HCT116 (cell line): ENCODE measurements around the gene CADPS2. TPM values are rescaled to one million over a fixed set of nuclear protein-coding genes. Genes with fewer than 3 reads are reported as not detected.

ENCODE experiments used
- ATAC-seq: fragments of 200-7000 bp; cut with Tn5 transposase; 2 replicates; pipeline ENCODE4 v1.9.1; 2020; ENCODE audit warnings: mild to moderate bottlenecking, moderate library complexity
- BruUV-seq: library from RNA; stranded (reverse); fragments of 400-500 nt; replicated peaks from 2 replicates; lab custom pipeline; 2021; lab: Mats Ljungman, UMichigan
- CTCF ChIA-PET: fragments of 300-600 bp; sonication (Branson Sonifier 250); formaldehyde crosslinking; loops from one replicate; lab custom pipeline; 2021; ENCODE audit warnings: antibody characterized with exemption; lab: Charles Lee
- POLR2A ChIA-PET: fragments of 300-600, 350-600 bp; sonication (Branson Sonifier 250); formaldehyde crosslinking; loops from one replicate; lab custom pipeline; 2021; ENCODE audit warnings: antibody characterized with exemption; lab: Charles Lee
- RAD21 ChIA-PET, 2 experiments: fragments of 300-600 bp; sonication (Branson Sonifier 250); formaldehyde crosslinking; loops; one replicate each; lab custom pipeline; 2023; ENCODE audit warnings: low total read pairs in 2 of 2; ENCODE audit not compliant: uncharacterized antibody in 2 of 2, unreplicated experiment in 2 of 2, low non-redundant PET in 1 of 2; lab: Charles Lee
- DNase-seq: peaks from one replicate; pipeline ENCODE4 v3.0.0-alpha.2; 2010; ENCODE audit warnings: low read depth, low spot score
- H2AFZ ChIP-seq: fragments of 200-600 bp; shearing (Covaris generic), sonication (generic); 2 replicates; pipeline ENCODE4 v1.6.1; 2017; ENCODE audit warnings: low read depth, mixed run types, mixed read lengths, antibody characterized with exemption, low read length; ENCODE audit not compliant: poor library complexity, severe bottlenecking
- H3K27ac ChIP-seq: 2 replicates; pipeline ENCODE4 v1.5.1; 2012; ENCODE audit warnings: low read depth, low read length
- H3K27me3 ChIP-seq: fragments of 200-600 bp; sonication (generic); 2 replicates; pipeline ENCODE4 v1.6.1; 2016; ENCODE audit warnings: mixed run types, low read length, mixed read lengths; ENCODE audit not compliant: insufficient read depth
- H3K36me3 ChIP-seq, 2 experiments: fragments of 200-500 bp in 1 of 2; fragments of 200-600 bp in 1 of 2; sonication (Bioruptor generic) in 1 of 2; sonication (generic) in 1 of 2; 2 replicates each; pipeline versions ENCODE4 v1.5.1 to v1.6.1; 2014 to 2016; ENCODE audit warnings: low read length in 2 of 2, inconsistent platforms in 1 of 2, mixed read lengths in 1 of 2, mixed run types in 1 of 2; ENCODE audit not compliant: insufficient read depth in 2 of 2, control insufficient read depth in 1 of 2
- H3K4me1 ChIP-seq, 2 experiments: fragments of 200-600 bp in 1 of 2; sonication (generic) in 1 of 2; 2 replicates each; pipeline versions ENCODE4 v1.5.1 to v1.6.1; 2012 to 2017; ENCODE audit warnings: low read length in 2 of 2, inconsistent platforms in 1 of 2, mild to moderate bottlenecking in 1 of 2, mixed read lengths in 1 of 2, mixed run types in 1 of 2, moderate library complexity in 1 of 2; ENCODE audit not compliant: insufficient read depth in 2 of 2, control insufficient read depth in 1 of 2
- H3K4me2 ChIP-seq: fragments of 200-600 bp; sonication (generic); 2 replicates; pipeline ENCODE4 v1.6.1; 2017; ENCODE audit warnings: mixed run types, low read length, mixed read lengths
- H3K4me3 ChIP-seq, 2 experiments: fragments of 200-600 bp in 1 of 2; sonication (generic) in 1 of 2; replicated peaks in 1 of 2; 2 replicates each; pipeline ENCODE4 v1.5.1; 2011 to 2016; ENCODE audit warnings: low read length in 2 of 2, control low read depth in 1 of 2, low read depth in 1 of 2, mild to moderate bottlenecking in 1 of 2, mixed read lengths in 1 of 2, mixed run types in 1 of 2
- H3K79me2 ChIP-seq: fragments of 200-600 bp; sonication (generic); 2 replicates; pipeline ENCODE4 v1.6.1; 2017; ENCODE audit warnings: mild to moderate bottlenecking, mixed run types, low read length, moderate library complexity, mixed read lengths; ENCODE audit not compliant: insufficient read depth
- H3K9ac ChIP-seq: fragments of 200-600 bp; sonication (generic); 2 replicates; pipeline ENCODE4 v1.6.1; 2016; ENCODE audit warnings: low read length, mixed read lengths
- H3K9me2 ChIP-seq: fragments of 200-600 bp; sonication (generic), shearing (Covaris generic); 2 replicates; pipeline ENCODE4 v1.6.1; 2017; ENCODE audit warnings: mixed run types, mild to moderate bottlenecking, moderate library complexity; ENCODE audit not compliant: insufficient read depth
- H3K9me3 ChIP-seq, 2 experiments: fragments of 200-500 bp in 1 of 2; fragments of 200-600 bp in 1 of 2; sonication (Bioruptor generic) in 1 of 2; sonication (generic) in 1 of 2; 2 replicates each; pipeline ENCODE4 v1.6.1; 2014 to 2017; ENCODE audit warnings: low read length in 2 of 2, mixed read lengths in 2 of 2, inconsistent platforms in 1 of 2, low read depth in 1 of 2, mild to moderate bottlenecking in 1 of 2, mixed run types in 1 of 2, moderate library complexity in 1 of 2; ENCODE audit not compliant: control insufficient read depth in 1 of 2, insufficient read depth in 1 of 2
- H4K20me1 ChIP-seq: fragments of 200-600 bp; sonication (generic), shearing (Covaris generic); 2 replicates; pipeline ENCODE4 v1.6.1; 2017; ENCODE audit warnings: mixed run types, mild to moderate bottlenecking, moderate library complexity; ENCODE audit not compliant: insufficient read depth
- CEBPB ChIP-seq: IDR thresholded peaks from 2 replicates; pipeline ENCODE4 v1.6.1; 2012; ENCODE audit warnings: low read depth
- JUND ChIP-seq: IDR thresholded peaks from 2 replicates; pipeline ENCODE4 v1.6.1; 2012
- MAX ChIP-seq: IDR thresholded peaks from 2 replicates; pipeline ENCODE4 v1.6.1; 2012
- POLR2AphosphoS5 ChIP-seq: IDR thresholded peaks from 2 replicates; pipeline ENCODE4 v1.6.1; 2011; ENCODE audit warnings: mild to moderate bottlenecking, low read depth, low read length, moderate library complexity
- SP1 ChIP-seq: IDR thresholded peaks from 2 replicates; pipeline ENCODE4 v1.6.1; 2012; ENCODE audit warnings: low read depth
- ZNF274 ChIP-seq: fragments of 200-500 bp; sonication (Bioruptor generic); IDR thresholded peaks from 2 replicates; pipeline ENCODE4 v1.6.1; 2014; ENCODE audit warnings: mild to moderate bottlenecking, low read depth, low read length, inconsistent platforms
- intact Hi-C: fragments of 100-400 bp; cut with micrococcal nuclease; formaldehyde crosslinking; loops from 2 replicates; pipeline ENCODE4 v1.10.0; 2022
- total RNA-seq: library from RNA; stranded (reverse); gene quantifications from one replicate; pipeline ENCODE4 v1.2.1, GENCODE V29; 2021; ENCODE audit not compliant: unreplicated experiment

The CADPS2 gene
- total RNA-seq, 1 experiment from 2014 or later, result 7.5 TPM

GRCh38 chr7:122724366-122724765 is 161.9 kb downstream of the CADPS2 start:
- ATAC-seq (no peak), DNase-seq (no peak)
- Histone ChIP-seq H3K27me3 (no peaks in the 10 kb centered on the region), H3K36me3 (no peaks in the 10 kb centered on the region), H3K4me3 (no peak overlapping the region), H3K9ac (no peak overlapping the region), H2AFZ (no peak overlapping the region), H3K4me2 (no peak overlapping the region), H3K9me3 (no peaks in the 10 kb centered on the region), H3K4me1 (no peaks in the 10 kb centered on the region), H3K9me2 (no peaks in the 10 kb centered on the region), H3K27ac (no peak overlapping the region), H4K20me1 (no peaks in the 10 kb centered on the region; the same call in 1 of the 2 replicates), H3K79me2 (no peaks in the 10 kb centered on the region)
- TF ChIP-seq MAX (no peak), CEBPB (no peak), ZNF274 (no peak), JUND (no peak)
- CTCF ChIA-PET, result no interaction called here
- POLR2A ChIA-PET, result no interaction called here
- no TSS peak for BruUV-seq
- intact Hi-C loops, result no loop called here
- RAD21 ChIA-PET, result no interaction called here

GRCh38 chr7:122719010-122719578 is 167.2 kb downstream of the CADPS2 start:
- H3K9ac ChIP-seq, result no peak overlapping the region
- ChIA-PET POLR2A (interaction anchor here (0.6 kb wide), 1 partner anchor 335 kb away, joined by 4 read pairs; no protein-coding TSS in a partner anchor), CTCF (no interaction called here), RAD21 (no interaction called here)
- no peaks in the 10 kb centered on the region for H3K9me3 ChIP-seq
- H3K27ac ChIP-seq, result no peak overlapping the region
- no peak overlapping the region for H2AFZ ChIP-seq
- no peak overlapping the region for H3K4me2 ChIP-seq
- no TSS peak for BruUV-seq
- intact Hi-C loops, result no loop called here
- TF ChIP-seq POLR2AphosphoS5, result no peak
- TF ChIP-seq SP1, result no peak
- H3K4me3 ChIP-seq, result no peak overlapping the region
- ATAC-seq (no peak), DNase-seq (no peak)
- H4K20me1 ChIP-seq, result no peaks in the 10 kb centered on the region; the same call in 1 of the 2 replicates
- no peaks in the 10 kb centered on the region for H3K27me3 ChIP-seq
- H3K9me2 ChIP-seq, result no peaks in the 10 kb centered on the region
- H3K79me2 ChIP-seq, result no peaks in the 10 kb centered on the region
- no peaks in the 10 kb centered on the region for H3K36me3 ChIP-seq
- H3K4me1 ChIP-seq, result no peaks in the 10 kb centered on the region
